ENCODE measurements around the gene LRMDA.

The LRMDA gene

DNA sequence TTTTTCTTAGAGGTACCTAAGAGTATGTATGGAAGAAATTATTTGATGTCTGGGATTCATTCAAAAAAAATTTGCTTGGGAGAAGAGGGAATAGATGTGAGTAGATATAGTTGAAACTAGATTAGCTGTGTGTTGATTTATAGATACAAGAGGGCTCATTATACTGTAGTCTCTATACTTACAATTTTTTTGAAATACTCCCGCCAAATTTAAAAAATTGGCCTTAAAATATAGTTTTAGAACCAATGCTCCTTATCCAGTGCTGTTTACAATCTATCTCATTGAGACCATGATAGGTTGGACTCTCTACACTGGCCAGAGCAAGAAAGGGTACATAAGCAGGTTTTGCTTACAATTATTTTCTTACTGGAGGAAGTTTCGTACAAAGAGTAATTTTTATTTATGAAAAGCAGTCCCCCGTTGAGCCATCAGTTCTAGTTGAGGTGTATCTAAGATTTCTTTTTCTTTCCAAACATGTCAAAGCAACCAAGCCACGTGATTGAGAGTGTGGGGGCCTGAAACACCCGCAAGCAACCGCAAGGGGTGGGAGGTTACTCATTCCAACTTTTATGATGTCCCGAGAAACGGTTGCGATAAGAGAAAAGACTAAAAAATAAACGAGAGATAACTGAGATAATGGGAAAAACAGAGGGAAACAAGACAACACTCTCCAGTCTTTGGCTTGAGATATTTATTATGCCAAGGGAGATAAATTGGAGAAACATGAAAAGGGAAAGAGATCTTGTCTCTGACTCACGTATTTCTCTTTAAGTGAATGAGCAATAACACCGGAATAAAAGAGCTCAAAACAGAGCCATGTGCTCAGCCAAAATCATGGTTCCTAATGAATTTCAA, 729.2 kb downstream of the LRMDA start:
- no peaks in the 10 kb centered on the region for H3K36me3 Mint-ChIP-seq
- no peak for ATAC-seq
- H3K4me3 Mint-ChIP-seq: no peak overlapping the region
- peaks cover 5% of the 10 kb centered on the region for H3K9me3 Mint-ChIP-seq
- no peaks in the 10 kb centered on the region for H3K27me3 Mint-ChIP-seq
- H3K4me1 Mint-ChIP-seq: no peaks in the 10 kb centered on the region
- no peak overlapping the region for H3K27ac Mint-ChIP-seq

- no peak overlapping the region for H3K4me3 Mint-ChIP-seq
- ATAC-seq: no peak
- no peak overlapping the region for H3K27ac Mint-ChIP-seq
- H3K9me3 Mint-ChIP-seq: peaks cover 6% of the 10 kb centered on the region
- H3K27me3 Mint-ChIP-seq: no peaks in the 10 kb centered on the region
- no peaks in the 10 kb centered on the region for H3K36me3 Mint-ChIP-seq
- no peaks in the 10 kb centered on the region for H3K4me1 Mint-ChIP-seq
These were observed 729.8 kb downstream of the LRMDA start for GRCh38 chr10:76161301-76161582.

DNA sequence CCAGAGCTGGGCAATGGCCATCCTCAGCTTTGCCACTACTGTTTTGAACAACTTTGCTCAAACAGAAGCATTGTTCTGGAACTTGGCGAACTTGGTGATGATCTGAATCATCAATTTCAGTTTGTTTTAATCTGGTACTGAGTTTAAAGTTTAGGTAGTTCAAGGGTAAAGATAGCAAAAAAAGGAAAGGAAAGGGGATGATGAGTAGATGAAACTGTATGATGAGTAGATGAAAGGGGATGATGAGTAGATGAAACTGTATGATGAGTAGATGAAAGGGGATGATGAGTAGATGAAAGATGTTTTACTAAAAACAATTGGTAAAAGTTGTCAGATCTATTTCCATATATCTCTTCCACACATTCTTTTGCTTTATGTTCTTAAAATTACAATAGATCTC, 737.0 kb downstream of the LRMDA start:
- Mint-ChIP-seq H3K4me1 (no peaks in the 10 kb centered on the region), H3K4me3 (no peak overlapping the region), H3K36me3 (no peaks in the 10 kb centered on the region), H3K27me3 (no peaks in the 10 kb centered on the region), H3K27ac (no peak overlapping the region), H3K9me3 (peaks cover 3% of the 10 kb centered on the region)
- no peak for ATAC-seq

GRCh38 chr10:76169246-76169645, 737.8 kb downstream of the LRMDA start:
- Mint-ChIP-seq H3K27me3 (no peaks in the 10 kb centered on the region), H3K9me3 (peaks cover 3% of the 10 kb centered on the region), H3K4me1 (no peaks in the 10 kb centered on the region), H3K27ac (no peak overlapping the region), H3K4me3 (no peak overlapping the region), H3K36me3 (no peaks in the 10 kb centered on the region)
- ATAC-seq: no peak

- no peak overlapping the region for H3K4me3 Mint-ChIP-seq
- H3K9me3 Mint-ChIP-seq: peaks cover 3% of the 10 kb centered on the region
- no peaks in the 10 kb centered on the region for H3K36me3 Mint-ChIP-seq
- H3K27ac Mint-ChIP-seq: no peak overlapping the region
- no peaks in the 10 kb centered on the region for H3K4me1 Mint-ChIP-seq
- H3K27me3 Mint-ChIP-seq: no peaks in the 10 kb centered on the region
- ATAC-seq: no peak
These were observed 740.6 kb downstream of the LRMDA start for GRCh38 chr10:76172020-76172419.

DNA sequence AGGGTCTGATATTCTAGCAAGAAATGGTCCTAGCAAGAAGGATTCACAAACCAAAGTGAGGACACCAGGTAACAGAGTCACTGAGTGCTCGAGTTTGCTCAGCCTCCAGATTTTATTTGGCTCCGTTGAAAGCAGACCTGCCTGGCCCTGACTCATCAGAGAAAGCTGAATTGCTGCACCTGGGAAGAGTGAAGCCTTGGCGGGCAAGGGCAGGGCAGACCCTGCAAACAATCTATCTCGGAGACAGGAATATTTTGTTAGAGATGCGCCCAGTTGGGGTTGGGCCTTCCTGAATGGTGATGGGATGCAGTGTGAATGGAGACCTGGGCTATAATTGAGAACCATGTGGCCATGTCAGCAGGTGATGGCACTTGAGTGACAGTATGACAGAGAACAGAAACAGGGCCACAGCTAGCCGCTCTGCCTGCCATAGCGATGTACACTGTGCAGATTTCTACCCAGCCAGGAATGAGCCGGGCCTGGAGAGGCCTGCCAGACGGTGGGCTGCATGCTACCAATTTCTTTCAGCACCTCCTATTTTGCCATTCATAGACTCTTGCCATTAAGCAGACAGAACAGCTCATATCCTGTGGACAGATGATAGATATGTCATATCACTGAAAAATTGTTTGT, 744.2 kb downstream of the LRMDA start:
- Mint-ChIP-seq H3K4me1 (no peaks in the 10 kb centered on the region), H3K27ac (no peak overlapping the region), H3K9me3 (peaks cover 3% of the 10 kb centered on the region), H3K4me3 (no peak overlapping the region), H3K27me3 (no peaks in the 10 kb centered on the region), H3K36me3 (no peaks in the 10 kb centered on the region)
- no peak for ATAC-seq

GRCh38 chr10:76176166-76176550, 744.7 kb downstream of the LRMDA start:
- no peak for ATAC-seq
- Mint-ChIP-seq H3K4me1 (no peaks in the 10 kb centered on the region), H3K36me3 (no peaks in the 10 kb centered on the region), H3K27ac (no peak overlapping the region), H3K9me3 (peaks cover 3% of the 10 kb centered on the region), H3K27me3 (no peaks in the 10 kb centered on the region), H3K4me3 (no peak overlapping the region)

- Mint-ChIP-seq H3K27me3 (no peaks in the 10 kb centered on the region), H3K27ac (no peak overlapping the region), H3K9me3 (peaks cover 6% of the 10 kb centered on the region), H3K4me1 (no peaks in the 10 kb centered on the region), H3K4me3 (no peak overlapping the region), H3K36me3 (no peaks in the 10 kb centered on the region)
- no peak for ATAC-seq
These were observed 746.5 kb downstream of the LRMDA start for GRCh38 chr10:76177936-76178335.

GRCh38 chr10:76178532-76179292, 747.3 kb downstream of the LRMDA start:
- H3K9me3 Mint-ChIP-seq: peaks cover 6% of the 10 kb centered on the region
- no peaks in the 10 kb centered on the region for H3K36me3 Mint-ChIP-seq
- ATAC-seq: no peak
- no peaks in the 10 kb centered on the region for H3K27me3 Mint-ChIP-seq
- H3K4me3 Mint-ChIP-seq: no peak overlapping the region
- H3K4me1 Mint-ChIP-seq: no peaks in the 10 kb centered on the region
- no peak overlapping the region for H3K27ac Mint-ChIP-seq

GRCh38 chr10:76179806-76180205, 748.4 kb downstream of the LRMDA start:
- Mint-ChIP-seq H3K36me3 (no peaks in the 10 kb centered on the region), H3K27ac (no peak overlapping the region), H3K9me3 (peaks cover 6% of the 10 kb centered on the region), H3K4me3 (no peak overlapping the region), H3K27me3 (no peaks in the 10 kb centered on the region), H3K4me1 (no peaks in the 10 kb centered on the region)
- no peak for ATAC-seq

DNA sequence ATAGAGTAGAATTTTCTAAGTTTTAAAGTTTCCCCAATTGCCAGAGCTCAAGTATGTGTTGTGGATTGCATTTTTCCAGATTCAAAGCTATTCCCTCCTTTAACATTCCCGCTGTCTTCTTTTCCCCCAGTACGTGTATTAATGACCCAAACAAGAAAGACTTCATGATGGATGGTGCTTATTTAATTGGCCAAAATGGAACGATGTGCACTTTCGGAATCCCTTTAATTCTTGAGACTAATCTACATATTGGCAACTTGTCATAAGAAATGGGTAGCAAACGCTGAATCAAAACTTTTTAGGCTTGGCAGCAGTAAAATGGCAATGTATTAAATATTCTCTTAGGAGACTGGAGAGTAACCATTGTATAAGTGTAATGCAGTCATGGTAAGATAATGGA, 753.2 kb downstream of the LRMDA start:
- Mint-ChIP-seq H3K4me3 (no peak overlapping the region), H3K36me3 (no peaks in the 10 kb centered on the region), H3K4me1 (no peaks in the 10 kb centered on the region), H3K9me3 (peaks cover 3% of the 10 kb centered on the region), H3K27me3 (no peaks in the 10 kb centered on the region), H3K27ac (no peak overlapping the region)
- no peak for ATAC-seq

DNA sequence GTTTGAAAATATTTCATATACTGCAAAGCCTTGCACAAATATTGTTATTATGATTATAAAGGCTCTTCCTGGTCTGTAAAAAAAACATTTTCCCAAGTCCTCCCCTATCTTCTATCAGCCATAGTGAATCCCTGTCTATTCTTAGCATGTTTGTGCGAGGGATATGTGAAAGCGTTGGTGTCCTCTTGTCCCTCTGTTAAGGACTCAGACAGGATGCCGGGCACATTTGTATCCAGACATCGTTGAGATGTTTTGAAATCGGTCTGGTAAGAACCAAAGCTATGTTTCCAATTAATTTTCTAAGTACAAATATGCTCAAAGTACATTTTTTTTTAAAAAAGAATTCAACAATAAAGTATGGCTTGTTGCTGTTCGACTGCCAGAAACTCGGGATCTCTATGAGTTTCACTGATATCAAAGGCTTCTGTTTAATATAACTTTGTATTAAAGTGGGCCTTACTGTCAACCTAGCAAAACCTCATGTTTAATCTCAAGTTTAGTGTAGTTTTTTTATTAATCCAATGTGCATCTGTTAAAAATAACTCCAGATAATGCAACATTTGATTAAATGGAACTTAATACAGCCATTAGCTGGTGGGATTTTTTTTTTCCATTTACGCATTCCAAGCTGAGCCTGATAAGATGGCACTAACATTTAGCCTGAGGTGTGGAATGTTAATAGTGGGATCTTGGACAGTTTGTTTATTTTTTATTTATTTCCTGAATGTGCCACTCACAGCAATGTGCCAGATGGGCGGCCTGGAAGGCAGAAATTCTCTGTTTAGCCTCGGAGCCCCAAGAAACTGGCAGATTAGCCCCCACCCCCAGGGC, 754.3 kb downstream of the LRMDA start:
- Mint-ChIP-seq H3K4me1 (no peaks in the 10 kb centered on the region), H3K9me3 (peaks cover 3% of the 10 kb centered on the region), H3K27ac (no peak overlapping the region), H3K27me3 (no peaks in the 10 kb centered on the region), H3K36me3 (no peaks in the 10 kb centered on the region), H3K4me3 (no peak overlapping the region)
- no peak for ATAC-seq

GRCh38 chr10:76188216-76188615, 756.8 kb downstream of the LRMDA start:
- H3K4me3 Mint-ChIP-seq: no peak overlapping the region
- H3K9me3 Mint-ChIP-seq: no peaks in the 10 kb centered on the region
- no peaks in the 10 kb centered on the region for H3K36me3 Mint-ChIP-seq
- H3K4me1 Mint-ChIP-seq: no peaks in the 10 kb centered on the region
- no peaks in the 10 kb centered on the region for H3K27me3 Mint-ChIP-seq
- no peak for ATAC-seq
- H3K27ac Mint-ChIP-seq: no peak overlapping the region

GRCh38 chr10:76190634-76191270, 759.3 kb downstream of the LRMDA start:
- ATAC-seq: no peak
- no peak overlapping the region for H3K27ac Mint-ChIP-seq

DNA sequence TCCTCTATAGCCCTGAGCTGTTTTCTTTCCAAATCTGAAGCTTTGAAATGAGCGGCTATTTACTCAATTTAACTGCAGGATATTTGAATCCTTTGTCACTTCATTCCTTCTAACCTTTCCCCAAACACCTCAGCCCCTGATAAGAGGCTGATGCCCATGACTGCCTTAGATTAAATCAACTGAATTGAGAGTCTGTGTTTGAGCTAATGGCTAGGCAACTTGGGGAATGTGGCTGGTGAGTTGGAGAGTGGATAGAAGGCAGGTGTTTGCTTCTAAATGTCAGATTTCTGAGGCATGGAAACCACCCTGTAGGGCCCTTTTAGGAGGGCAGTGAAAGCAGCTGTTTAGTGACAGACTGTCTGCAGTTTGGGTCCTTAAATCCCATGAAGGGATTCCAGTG, 759.9 kb downstream of the LRMDA start:
- no peak overlapping the region for H3K27ac Mint-ChIP-seq
- H3K36me3 Mint-ChIP-seq: no peaks in the 10 kb centered on the region
- no peak overlapping the region for H3K4me3 Mint-ChIP-seq
- H3K27me3 Mint-ChIP-seq: no peaks in the 10 kb centered on the region
- no peaks in the 10 kb centered on the region for H3K9me3 Mint-ChIP-seq
- no peak for ATAC-seq
- no peaks in the 10 kb centered on the region for H3K4me1 Mint-ChIP-seq

More at GRCh38 chr10:76190634-76191270, 759.3 kb downstream of the LRMDA start:
- H3K27me3 Mint-ChIP-seq: no peaks in the 10 kb centered on the region
- H3K4me3 Mint-ChIP-seq: no peak overlapping the region
- H3K9me3 Mint-ChIP-seq: no peaks in the 10 kb centered on the region
- no peaks in the 10 kb centered on the region for H3K36me3 Mint-ChIP-seq
- no peaks in the 10 kb centered on the region for H3K4me1 Mint-ChIP-seq

All from stimulated activated memory B cell treated with anti-CD40 and anti-IgM and Interleukin-4, amounts not matched to agents 10 μg/mL and 1 μg/mL and 100 μg/mL, for 72 hours (primary cell).